AG09309 (cell line): ENCODE data around the gene HMGXB4.
"Not testable (repeated sequence)": the region's sequence is repeated elsewhere in the genome, so short reads cannot be mapped to it uniquely, and the experiment has no call there.

Experiments
- DNase-seq: peaks from one replicate; pipeline ENCODE4 v3.0.0-alpha.2; 2010; ENCODE audit warnings: low read depth
- H3K4me3 ChIP-seq: 2 replicates; pipeline ENCODE4 v1.5.1; 2011; ENCODE audit warnings: mild to moderate bottlenecking, low read depth, low read length, moderate library complexity; ENCODE audit not compliant: control insufficient read depth
- CTCF ChIP-seq: IDR thresholded peaks from 2 replicates; pipeline ENCODE4 v1.5.1; 2011; ENCODE audit warnings: mild to moderate bottlenecking, low read depth, low read length, inconsistent platforms; ENCODE audit not compliant: insufficient read depth, control insufficient read depth; ENCODE audit errors: missing control alignments

Gene HMGXB4

GRCh38 chr22:35226958-35227647, 30.2 kb upstream of the HMGXB4 start:
- H3K4me3 ChIP-seq = no peak overlapping the region
- TF ChIP-seq CTCF = no peak
- DNase-seq = no peak

DNA sequence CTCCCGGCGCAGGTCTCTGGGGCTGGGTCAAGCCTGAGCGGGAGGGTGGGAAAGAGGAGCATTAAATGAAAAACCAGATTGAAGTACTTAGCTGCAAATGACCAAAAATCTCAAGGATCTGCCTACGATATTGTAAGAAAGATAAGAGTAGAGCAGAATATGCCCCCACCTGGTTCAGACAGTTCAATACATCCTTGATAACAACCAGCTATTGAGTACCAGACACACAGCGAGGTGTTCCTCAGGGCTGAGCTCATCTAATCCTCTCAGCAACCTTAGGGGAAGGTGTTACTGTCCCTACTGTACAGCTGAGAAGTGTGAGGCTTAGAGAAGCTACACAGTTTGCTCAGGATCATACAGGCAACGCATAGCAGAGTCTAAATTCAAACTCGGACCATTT, 27.4 kb upstream of the HMGXB4 start:
- TF ChIP-seq CTCF = no peak
- no peak for DNase-seq
- H3K4me3 ChIP-seq = no peak overlapping the region

GRCh38 chr22:35230417-35230816, 26.9 kb upstream of the HMGXB4 start:
- DNase-seq = no peak
- no peak for TF ChIP-seq CTCF
- H3K4me3 ChIP-seq = no peak overlapping the region

GRCh38 chr22:35230839-35231584, 26.3 kb upstream of the HMGXB4 start:
- no peak overlapping the region for H3K4me3 ChIP-seq
- TF ChIP-seq CTCF = no peak
- DNase-seq = no peak

DNA sequence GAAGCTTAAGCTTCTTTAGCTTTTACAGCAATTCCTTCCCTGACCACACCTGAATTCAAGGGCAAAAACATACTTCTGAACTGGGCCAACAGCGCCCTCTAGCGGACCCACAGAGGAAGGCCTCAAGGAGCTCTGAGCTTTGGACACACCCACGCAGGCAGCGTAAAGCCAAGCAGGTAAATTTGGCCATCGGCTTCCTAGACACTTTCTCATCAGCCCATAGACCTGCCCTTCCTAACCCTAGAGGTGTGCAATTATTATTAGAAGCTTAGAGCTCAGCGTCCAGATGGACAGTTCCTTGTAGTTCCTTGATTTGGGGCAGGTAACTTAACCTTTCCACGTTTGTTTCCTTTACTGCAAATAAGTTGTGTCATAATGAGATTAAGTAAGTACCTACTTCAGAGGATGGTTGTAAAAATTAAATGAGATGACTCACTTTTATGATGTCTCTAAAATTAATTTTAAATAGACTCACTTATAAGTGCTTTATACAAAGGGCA, 25.7 kb upstream of the HMGXB4 start:
- peak; percentile 96 for TF ChIP-seq CTCF
- no peak for DNase-seq
- H3K4me3 ChIP-seq = no peak overlapping the region

DNA sequence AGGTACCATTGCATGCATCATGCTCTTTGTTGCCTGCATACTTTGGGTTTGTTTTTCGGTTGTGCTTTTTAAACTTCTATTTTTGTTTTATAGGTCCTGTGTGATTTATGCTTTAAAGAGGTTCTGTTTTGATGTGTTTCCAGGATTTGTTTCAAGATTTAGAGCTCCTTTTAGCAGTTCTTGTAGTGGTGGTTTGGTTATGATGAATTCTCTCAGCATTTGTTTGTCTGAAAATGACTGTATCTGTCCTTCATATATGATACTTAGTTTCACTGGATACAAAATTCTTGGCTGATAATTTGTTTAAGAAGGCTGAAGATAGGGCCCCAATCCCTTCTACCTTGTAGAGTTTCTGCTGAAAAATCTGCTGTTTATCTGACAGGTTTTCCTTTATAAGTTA, 18.5 kb upstream of the HMGXB4 start:
- H3K4me3 ChIP-seq, DNase-seq: not testable (repeated sequence)

GRCh38 chr22:35244507-35244906, 12.8 kb upstream of the HMGXB4 start:
- not testable (repeated sequence) for H3K4me3 ChIP-seq, DNase-seq

GRCh38 chr22:35250156-35250555, 7.1 kb upstream of the HMGXB4 start:
- DNase-seq = no peak
- H3K4me3 ChIP-seq = no peak overlapping the region
- TF ChIP-seq CTCF = no peak
